GM18909 (cell line): ENCODE data around the gene WDR33.

ENCODE experiments used
- ATAC-seq: cut with Tn5 transposase; IDR thresholded peaks from one replicate; pipeline ENCODE4 v1.9.1; 2021; ENCODE audit warnings: mild to moderate bottlenecking; ENCODE audit not compliant: unreplicated experiment, poor library complexity

Gene WDR33

DNA sequence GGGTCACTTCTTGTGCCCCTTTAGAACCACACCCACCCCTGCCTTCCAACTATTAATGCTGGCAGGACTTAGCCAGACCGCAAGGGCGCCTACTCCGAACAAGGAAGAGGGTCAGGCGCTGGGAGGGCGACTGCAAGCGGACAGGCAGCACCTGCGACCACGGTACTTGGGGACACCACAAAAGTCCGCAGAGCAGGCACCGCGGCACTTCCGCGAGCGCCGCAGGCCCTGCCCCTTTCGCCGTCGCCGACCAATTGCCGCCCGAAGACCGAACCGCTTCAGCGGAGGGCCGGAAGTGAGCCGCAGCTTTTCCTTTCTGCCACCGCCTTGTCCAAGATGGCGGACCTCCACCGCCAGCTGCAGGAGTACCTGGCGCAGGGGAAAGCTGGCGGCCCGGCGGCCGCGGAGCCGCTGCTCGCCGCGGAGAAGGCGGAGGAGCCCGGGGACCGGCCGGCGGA, 109.7 kb downstream of the WDR33 start, which contains the start of gene SFT2D3:
SFT2D3 (plus strand) TSS at position 305 of the 458 bp plus-strand sequence; CDS start at position 337, 32 bp downstream.
- peak; percentile 77 for ATAC-seq

DNA sequence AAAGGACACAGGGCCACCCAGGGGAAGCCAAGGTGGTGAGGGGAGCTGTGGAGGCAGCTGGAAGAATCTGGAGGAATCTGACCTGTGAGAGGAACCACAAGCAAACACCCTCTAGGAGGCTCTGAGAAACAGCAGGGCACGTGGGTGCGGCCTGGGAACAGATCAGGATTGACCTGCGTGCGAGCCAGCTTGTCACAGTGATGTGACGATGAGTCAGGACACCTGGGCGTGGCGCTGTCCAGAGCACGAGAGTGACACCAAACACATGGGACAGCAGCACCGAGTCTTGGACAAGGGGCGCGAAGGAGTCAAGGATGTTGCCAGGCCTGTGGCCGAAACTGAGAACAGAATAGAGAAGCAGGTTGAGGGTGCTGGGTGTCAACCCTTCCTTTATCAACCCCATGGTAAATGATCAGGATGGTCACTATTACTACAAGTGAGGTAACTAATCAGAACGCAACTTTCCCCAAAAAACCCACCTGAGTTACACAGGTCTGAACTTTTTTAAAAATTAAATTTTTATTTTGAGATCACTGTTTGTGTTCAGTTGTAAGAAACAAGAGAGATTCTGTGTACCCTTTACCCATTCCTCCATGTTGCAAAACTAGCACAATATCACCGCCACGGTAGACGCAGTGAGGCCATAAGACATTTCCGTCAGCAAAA, 110.3 kb downstream of the WDR33 start:
- peak; percentile 68 for ATAC-seq

DNA sequence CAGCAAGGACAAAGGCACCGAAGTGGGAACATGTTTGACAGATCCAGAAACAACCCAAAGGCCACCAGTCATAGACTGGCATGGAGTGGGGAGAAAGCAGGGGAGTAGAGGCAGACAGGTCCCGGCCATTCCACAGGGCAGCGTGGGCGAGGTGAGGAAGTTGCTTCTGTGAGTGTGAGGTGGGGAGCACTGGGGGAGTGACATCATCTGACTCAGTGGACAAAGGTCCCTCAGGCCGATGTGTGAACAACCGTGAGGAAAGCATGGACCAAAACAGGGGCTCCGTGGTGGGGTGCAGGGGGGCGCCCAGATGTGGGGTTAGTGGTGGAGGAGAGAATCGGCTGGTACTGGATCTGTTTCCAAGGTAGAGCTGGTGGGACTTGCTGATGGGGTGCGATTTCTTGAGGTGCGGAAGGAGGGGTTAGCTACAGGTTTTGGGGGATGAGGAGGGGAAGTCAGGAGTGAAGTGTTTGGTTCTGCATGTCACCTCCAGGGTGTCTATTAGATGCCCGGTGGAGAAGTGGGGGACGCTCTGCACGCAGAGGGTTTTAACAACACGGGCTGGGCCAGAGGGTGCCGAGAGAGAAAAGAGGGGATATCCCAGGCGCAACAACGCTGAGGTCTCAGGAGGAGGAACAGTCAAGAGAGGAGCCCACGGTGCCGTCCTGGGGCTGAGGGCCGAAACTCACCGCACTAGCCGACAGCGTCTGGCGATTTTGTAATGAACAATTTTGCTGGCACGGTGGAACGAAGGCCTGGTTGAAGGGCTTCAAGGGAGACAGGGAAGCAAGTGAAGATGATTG, 112.2 kb downstream of the WDR33 start:
- ATAC-seq = no peak

DNA sequence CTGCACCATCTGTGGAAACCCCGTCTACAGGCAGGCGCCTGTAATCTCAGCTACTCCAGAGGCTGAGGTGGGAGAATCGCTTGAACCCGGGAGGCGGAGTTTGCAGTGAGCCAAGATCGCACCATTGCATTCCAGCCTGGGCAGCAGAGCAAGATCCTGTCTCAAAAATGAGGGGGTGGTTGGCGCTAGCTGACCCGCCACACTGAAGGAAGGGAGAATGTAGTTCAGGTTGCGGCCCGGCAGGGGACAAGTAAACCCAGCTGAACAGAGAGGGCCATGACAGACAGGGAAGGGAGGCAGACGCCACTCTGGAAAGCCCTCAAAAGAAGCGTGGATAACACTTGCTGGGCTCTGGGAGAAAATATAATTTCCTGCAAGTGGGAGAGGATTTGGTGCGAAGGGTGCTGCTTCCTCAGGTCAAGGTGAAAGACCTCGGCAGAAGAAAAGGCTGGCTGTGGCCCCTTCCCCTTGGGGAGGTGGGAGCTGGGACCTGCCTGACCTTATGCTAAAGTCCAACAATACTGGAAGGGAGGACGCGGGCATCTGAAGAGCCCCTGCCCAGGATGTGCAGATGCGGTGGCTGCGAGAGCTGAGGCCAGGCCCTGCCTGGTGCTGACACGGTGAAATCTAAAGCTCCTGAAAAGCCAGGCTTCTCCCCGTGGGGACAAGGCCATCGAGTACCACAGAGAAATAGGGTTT, 113.3 kb downstream of the WDR33 start:
- ATAC-seq = no peak

DNA sequence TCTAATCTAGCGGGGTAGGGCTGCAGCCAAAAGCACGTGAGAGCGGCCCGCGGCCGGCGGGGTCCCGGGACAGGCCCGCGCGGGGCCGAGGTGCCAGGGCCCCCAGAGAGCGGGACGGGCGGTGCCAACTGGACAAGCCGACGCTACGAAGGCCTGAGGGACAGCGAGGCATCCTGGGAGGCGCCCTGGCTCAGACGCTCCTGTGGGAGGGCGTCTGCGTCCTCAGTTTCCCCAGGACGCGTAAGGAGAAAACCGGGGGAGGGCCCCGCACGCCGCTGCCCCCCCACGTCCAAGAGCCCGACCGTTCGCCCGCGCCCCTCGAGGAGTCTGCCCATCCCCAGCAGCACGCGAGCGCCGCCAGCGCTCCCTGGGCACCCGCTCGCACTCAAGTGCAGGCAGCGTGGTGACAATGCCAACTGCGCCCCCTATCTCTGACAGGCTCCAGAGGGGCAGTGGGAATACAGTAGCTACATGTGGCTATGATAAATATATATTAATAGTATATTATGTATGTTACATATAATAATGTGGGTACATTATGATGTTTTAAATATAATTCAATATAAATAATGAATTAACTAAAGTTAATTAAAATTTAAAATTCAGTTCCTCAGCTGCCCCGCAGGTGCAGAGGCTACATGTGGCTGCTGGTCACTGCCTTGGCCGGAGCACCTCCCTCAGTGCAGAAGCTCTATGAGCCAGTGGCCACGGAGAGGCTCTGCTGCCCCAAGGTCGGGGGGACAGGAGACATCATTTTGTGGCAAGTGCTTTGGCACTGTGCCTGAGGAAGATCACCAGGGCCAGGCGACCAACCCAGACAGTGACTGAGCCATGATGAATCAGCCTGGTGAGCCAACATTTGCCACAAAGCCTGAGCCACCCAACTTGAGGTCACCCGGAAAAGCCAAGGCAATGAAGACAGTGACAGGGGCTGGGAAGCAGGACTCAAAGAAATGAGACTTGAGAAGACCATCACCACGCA, 115.2 kb downstream of the WDR33 start:
- no peak for ATAC-seq

DNA sequence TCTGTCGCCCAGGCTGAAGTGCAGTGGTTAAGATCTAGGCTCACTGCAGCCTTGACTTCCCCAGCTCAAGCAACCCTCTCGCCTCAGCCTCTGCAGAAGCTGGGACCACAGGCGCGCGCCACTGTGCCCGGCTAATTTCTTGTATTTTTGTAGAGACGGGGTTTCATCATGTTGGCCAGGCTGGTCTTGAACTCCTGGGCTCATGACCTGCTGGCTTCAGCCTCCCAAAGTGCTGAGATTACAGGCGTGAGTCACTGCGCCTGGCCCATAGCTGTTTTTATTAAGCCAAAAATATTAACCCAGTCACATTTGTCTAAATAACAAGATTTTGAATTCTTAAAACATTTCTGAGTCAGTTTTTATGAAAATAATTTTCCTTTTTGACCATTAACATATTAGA, 116.0 kb downstream of the WDR33 start:
- ATAC-seq = no peak

DNA sequence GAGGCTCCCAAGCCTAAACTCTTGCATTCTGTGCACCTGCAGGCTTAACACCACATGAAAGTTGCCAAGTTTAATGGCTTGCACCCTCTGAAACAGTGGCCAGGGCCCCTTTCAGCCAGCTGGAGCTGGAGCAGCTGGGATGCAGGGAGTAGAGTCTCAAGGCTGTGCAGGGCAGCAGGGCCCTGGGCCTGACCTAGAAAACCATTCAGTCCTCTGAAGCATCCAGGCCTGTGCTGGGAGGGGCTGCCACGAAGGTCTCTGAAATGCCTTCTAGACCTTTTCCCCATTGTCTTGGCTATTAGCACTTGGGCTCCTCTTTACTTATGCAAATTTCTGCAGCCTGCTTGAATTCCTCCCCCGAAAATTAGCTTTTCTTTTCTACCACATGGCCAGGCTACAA, 120.3 kb downstream of the WDR33 start:
- no peak for ATAC-seq

DNA sequence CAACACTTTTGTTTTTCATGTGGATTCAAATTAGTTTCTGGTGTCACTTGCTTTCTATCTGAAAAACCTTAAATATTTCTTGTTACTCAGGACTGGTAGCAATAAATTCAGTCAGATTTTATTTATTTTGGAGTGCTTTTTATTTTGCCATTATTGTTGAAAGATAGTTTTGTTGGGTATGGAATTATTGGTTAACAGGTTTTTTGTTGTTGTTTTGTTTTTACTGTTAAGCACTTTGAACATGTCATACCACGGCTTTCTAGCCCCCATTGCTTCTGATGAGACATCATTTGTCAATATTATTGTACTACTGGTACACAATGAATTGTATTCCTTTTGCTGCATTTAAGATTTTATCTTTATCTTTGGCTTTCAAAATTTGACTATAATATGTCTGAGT, 122.6 kb downstream of the WDR33 start:
- no peak for ATAC-seq

DNA sequence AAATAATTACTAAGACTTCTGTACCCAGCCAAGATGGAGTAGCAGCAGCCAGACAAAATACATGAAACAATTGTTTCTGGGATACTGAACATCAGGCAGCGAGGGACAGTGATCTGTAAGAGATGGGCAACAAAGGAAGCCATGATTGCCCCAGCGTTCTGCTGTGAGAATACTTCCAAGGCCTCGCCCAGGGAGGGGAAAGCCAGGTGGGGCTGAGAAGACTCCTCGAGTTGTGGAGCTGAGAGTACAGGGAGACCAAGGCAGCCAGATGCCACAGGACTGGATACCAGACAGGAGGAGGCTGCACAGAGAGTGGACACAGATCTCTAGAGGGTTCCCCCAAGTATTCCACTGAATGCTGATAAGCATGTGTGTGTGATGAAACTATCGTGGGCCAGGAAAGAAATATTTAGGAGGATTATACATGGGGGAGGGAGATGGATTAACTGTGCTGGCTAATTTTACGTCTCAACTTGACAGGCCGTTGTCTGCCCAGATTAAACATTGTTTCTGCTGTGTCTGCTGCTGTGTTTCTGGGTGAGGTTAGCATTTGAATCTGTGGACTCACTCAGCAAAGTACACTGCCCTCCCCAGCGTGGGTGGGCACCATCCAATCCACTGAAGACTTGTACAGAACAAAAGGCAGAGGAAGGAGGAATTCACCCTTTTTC, 125.4 kb downstream of the WDR33 start:
- ATAC-seq = no peak

DNA sequence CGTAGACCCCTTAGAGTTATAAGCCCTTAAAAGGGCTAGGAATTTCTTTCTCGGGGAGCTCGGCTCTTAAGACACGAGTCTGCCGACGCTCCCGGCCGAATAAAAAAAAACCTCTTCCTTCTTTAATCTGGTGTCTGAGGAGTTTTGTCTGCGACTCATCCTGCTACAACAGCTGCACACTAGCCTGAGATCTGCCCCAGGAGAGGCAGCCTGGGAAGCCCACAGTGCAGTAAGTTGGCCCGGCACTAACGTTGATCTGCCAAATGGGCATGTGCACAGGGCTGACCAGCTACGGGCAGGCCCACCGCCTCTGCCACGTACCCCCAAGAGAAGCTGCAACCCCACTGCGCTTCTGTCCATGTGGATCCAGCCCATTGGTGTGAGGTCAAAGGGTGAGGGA, 127.2 kb downstream of the WDR33 start:
- no peak for ATAC-seq

DNA sequence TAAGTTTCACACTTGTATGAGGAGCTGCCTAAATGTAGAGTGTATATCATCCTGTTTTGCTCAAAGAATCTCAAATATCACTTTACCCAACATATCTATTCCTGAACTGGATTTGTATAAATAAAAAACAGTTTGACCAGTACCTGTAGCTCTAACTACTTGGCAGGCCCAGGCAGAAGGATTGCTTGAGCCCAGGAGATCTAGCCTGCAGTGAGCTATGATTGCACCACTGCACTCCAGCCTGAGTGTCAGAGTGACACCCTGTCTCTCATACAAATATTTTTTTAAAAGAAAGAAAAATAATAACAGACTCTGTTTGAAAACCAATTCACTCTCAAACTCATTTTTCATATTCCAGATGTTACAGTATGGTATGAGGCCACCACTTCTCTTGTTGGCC, 127.9 kb downstream of the WDR33 start:
- ATAC-seq = no peak

DNA sequence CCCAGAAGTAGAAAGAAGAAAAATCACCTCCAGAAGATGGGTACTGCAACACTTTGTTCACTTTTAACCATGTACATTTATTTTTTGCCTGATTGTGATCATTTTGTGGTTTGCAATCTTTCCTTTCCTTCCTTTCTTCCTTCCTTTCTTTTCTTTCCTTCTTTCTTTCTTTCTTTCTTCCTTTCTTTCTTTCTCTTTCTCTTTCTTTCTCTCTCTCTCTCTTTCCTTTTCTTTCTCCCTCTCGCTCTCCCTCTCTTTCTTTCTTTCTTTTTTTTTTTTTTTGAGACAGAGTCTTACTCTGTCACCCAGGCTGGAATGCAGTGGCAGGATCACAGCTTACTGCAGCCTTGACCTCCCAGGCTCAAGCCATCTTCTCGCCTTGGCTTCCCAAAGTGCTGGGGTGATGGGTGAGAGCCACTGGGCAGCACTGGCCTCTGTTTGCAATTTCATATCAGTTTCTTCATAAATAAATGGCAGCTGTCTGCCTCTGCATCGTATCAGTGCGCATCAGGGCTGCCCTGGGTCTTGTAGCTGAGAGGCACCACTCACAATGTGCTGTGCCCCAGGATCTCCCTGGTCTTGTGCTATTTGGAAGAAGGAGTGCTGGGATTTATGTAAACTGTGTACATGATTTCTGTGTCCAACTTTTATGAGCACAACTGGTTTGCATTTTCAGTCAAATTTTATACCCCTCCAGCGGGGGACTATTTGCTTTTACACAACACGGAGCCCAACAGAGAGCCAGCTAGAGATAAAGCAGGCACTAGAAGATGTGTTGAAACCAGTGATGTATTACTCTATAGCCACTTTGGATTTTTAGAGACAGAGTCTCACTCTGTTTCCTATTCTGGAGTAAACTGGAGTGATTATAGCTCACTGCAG, 128.8 kb downstream of the WDR33 start:
- ATAC-seq = no peak

DNA sequence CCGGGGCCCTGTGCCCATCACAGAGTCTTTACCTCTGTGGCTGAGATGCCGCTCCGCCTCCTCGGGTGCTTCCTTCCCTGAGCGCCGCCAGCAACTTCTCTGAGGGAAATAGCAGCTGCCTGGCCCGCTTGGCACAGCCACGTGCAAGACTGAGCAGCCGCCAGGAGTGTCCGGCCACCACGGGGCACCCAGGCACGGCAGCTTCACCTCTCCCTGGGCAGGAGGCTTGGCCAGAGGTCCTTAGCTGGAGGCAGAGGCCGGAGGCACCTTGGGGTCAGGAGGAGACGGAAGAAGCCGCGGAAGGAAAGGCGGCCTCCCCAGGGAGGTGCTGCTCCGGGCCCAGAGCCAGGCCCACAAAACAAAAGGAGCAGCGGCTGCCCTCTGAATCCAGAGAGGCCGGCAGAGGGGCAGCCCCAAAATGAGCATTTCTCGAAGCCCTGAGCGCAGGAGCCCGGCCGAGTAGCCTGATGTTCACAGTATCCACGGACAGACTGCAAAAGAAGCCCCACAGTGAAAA, 129.6 kb downstream of the WDR33 start:
- no peak for ATAC-seq

DNA sequence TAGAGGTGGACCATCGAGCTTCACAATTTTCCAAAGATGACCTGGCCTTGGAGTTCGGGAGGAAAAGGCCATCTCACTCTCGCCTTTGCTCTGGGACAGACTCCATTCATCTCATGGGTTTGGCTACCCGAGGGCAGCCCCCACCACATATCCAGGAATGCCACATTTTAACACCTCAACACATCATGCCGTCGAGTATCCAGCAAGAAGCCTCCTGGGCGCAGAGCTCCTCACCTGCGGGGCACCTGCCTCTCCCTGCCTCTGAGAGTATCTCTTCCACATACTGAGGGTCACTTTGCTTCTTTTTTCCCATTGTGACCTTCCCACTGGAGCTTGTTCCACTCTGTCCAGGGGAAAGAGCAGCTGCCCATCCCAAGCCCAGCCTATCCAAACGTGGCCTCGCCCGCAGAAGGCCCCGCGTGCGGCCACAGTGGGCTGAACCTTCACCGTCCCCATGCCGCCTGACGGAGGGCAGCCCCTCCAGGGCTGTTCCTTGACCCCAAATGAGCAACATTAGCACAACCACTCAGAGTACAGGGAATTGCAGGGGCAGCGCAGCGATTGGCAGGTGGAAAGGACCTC, 130.2 kb downstream of the WDR33 start:
- no peak for ATAC-seq

DNA sequence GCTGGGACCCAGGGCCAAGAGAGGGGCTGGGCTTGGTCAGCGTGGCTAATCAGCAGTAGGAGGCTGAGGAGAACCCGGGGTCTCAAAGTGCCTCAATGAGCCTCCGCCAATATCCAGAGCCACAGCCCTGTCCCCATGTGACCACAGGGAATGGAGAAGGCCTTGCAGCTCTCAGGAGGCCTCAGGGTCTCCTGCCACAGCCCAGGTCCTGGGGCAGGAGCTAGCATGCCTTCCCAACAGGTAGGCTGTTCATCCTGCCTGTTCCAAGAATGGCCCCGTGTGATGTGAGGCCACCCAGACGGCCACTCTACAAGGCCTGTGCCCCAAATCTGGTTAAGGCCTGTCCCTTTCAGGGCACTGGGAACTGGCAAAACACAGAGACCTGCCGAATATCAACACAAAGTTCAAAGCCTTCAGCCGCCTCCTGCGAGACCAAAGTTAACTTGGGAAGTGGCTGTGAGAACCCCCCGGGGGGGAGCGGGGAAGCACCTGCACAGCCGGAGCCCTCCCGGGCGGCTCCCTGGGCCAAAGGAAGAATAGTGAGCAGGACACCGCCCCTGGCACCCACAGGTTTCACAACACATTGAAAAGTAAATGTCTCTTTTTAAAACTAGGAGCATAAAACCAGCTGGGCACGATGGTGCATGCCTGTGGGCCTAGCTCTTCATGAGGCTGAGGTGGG, 131.2 kb downstream of the WDR33 start:
- no peak for ATAC-seq

DNA sequence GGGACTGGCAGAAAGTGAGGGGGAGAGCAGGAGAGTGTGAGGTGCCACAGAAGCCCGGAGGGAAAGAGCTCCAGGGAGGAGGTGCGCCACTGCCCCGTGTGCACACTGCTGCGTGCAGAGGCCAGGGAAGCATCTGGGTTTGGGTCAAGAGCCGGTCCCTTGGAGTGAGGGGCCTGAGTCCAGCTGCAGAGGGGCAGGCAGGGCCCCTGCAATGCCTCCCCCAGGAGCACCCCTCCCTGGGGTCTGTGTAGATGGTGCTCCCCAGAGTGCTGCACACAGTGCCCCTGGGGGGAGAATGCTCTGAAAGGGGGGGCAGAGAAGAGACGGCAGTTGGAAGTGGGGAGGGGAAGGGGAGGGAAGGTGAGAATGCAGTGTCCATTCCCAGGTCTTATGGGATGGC, 132.0 kb downstream of the WDR33 start:
- ATAC-seq = no peak

DNA sequence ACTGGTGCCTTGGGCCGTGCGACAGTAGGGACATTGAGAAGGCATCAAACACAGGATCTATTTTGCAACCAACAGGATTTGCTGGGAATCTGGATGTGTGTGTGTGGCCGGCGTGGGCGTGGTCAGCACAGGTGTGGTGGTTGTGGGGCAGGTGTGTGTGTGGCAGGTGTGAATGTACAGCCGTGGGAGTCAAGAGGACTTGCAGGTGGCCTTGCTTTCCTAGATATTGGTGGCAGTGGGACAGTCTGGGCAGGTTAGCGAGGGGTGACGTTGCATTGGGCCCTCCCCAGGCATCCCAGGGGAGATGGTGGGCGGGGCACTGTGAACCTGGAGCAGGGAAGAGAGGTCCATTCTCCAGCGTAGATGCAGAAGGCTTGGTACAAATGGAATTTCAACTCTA, 132.4 kb downstream of the WDR33 start:
- no peak for ATAC-seq
